T-helper 1 cell treated with Interleukin-12 subunit alpha and Interleukin-12 subunit beta and Interleukin-4 antibody, amounts not matched to agents 30 μg/mL and 1 μg/mL, for 36 hours (primary cell): ENCODE measurements around the gene DNAJB6.

Source experiments
- H3K27ac Mint-ChIP-seq: one replicate; pipeline ENCODE4 v1.8.0; 2021; ENCODE audit warnings: mild to moderate bottlenecking, mixed read lengths
- H3K27me3 Mint-ChIP-seq: one replicate; pipeline ENCODE4 v1.8.0; 2021; ENCODE audit warnings: low read depth, mixed read lengths
- H3K36me3 Mint-ChIP-seq: one replicate; pipeline ENCODE4 v1.8.0; 2021; ENCODE audit warnings: low read depth, mixed read lengths
- H3K4me1 Mint-ChIP-seq: one replicate; pipeline ENCODE4 v1.8.0; 2021; ENCODE audit warnings: low read depth, mixed read lengths
- H3K4me3 Mint-ChIP-seq: one replicate; pipeline ENCODE4 v1.8.0; 2021; ENCODE audit warnings: mild to moderate bottlenecking, moderate library complexity, mixed read lengths
- H3K9me3 Mint-ChIP-seq: one replicate; pipeline ENCODE4 v1.8.0; 2021; ENCODE audit warnings: mixed read lengths

The DNAJB6 gene

GRCh38 chr7:157391036-157391710 lies 54.4 kb downstream of the DNAJB6 start:
- no peaks in the 10 kb centered on the region for H3K9me3 Mint-ChIP-seq
- H3K4me3 Mint-ChIP-seq: no peak overlapping the region
- peak overlapping the region; percentile 86 for H3K27ac Mint-ChIP-seq
- peaks cover 22% of the 10 kb centered on the region for H3K36me3 Mint-ChIP-seq
- H3K27me3 Mint-ChIP-seq: no peaks in the 10 kb centered on the region
- H3K4me1 Mint-ChIP-seq: peaks cover 37% of the 10 kb centered on the region

- Mint-ChIP-seq H3K4me1 (peaks cover 29% of the 10 kb centered on the region), H3K4me3 (no peak overlapping the region), H3K27me3 (no peaks in the 10 kb centered on the region), H3K27ac (no peak overlapping the region), H3K9me3 (no peaks in the 10 kb centered on the region), H3K36me3 (peaks cover 15% of the 10 kb centered on the region)
Observed at GRCh38 chr7:157392256-157393037, 55.6 kb downstream of the DNAJB6 start.

- peaks cover 15% of the 10 kb centered on the region for H3K36me3 Mint-ChIP-seq
- H3K4me1 Mint-ChIP-seq: peaks cover 28% of the 10 kb centered on the region
- no peak overlapping the region for H3K4me3 Mint-ChIP-seq
- H3K9me3 Mint-ChIP-seq: no peaks in the 10 kb centered on the region
- H3K27ac Mint-ChIP-seq: peak overlapping the region; percentile 60
- no peaks in the 10 kb centered on the region for H3K27me3 Mint-ChIP-seq
Observed at GRCh38 chr7:157394246-157395191, 57.7 kb downstream of the DNAJB6 start.

GRCh38 chr7:157395206-157395605 lies 58.4 kb downstream of the DNAJB6 start:
- no peak overlapping the region for H3K4me3 Mint-ChIP-seq
- peaks cover 12% of the 10 kb centered on the region for H3K36me3 Mint-ChIP-seq
- no peak overlapping the region for H3K27ac Mint-ChIP-seq

GRCh38 chr7:157396316-157397035 lies 59.7 kb downstream of the DNAJB6 start:
- Mint-ChIP-seq H3K27ac (no peak overlapping the region), H3K36me3 (peaks cover 15% of the 10 kb centered on the region)

More at GRCh38 chr7:157395206-157395605, 58.4 kb downstream of the DNAJB6 start:
- H3K9me3 Mint-ChIP-seq: no peaks in the 10 kb centered on the region
- H3K4me1 Mint-ChIP-seq: peaks cover 21% of the 10 kb centered on the region
- H3K27me3 Mint-ChIP-seq: no peaks in the 10 kb centered on the region

GRCh38 chr7:157397036-157397720 lies 60.4 kb downstream of the DNAJB6 start:
- Mint-ChIP-seq H3K4me1 (peaks cover 10% of the 10 kb centered on the region), H3K27ac (peak overlapping the region; percentile 22), H3K27me3 (no peaks in the 10 kb centered on the region), H3K4me3 (no peak overlapping the region), H3K36me3 (peaks cover 13% of the 10 kb centered on the region), H3K9me3 (no peaks in the 10 kb centered on the region)

More at GRCh38 chr7:157396316-157397035, 59.7 kb downstream of the DNAJB6 start:
- H3K9me3 Mint-ChIP-seq: no peaks in the 10 kb centered on the region
- no peak overlapping the region for H3K4me3 Mint-ChIP-seq
- no peaks in the 10 kb centered on the region for H3K27me3 Mint-ChIP-seq
- H3K4me1 Mint-ChIP-seq: peaks cover 13% of the 10 kb centered on the region

GRCh38 chr7:157397731-157398691 lies 61.2 kb downstream of the DNAJB6 start:
- Mint-ChIP-seq H3K9me3 (no peaks in the 10 kb centered on the region), H3K27ac (peak overlapping the region; percentile 34), H3K36me3 (peaks cover 10% of the 10 kb centered on the region), H3K27me3 (no peaks in the 10 kb centered on the region), H3K4me1 (peaks cover 12% of the 10 kb centered on the region), H3K4me3 (no peak overlapping the region)

GRCh38 chr7:157399086-157399687 lies 62.4 kb downstream of the DNAJB6 start:
- H3K27ac Mint-ChIP-seq: no peak overlapping the region
- H3K36me3 Mint-ChIP-seq: peaks cover 10% of the 10 kb centered on the region
- H3K27me3 Mint-ChIP-seq: no peaks in the 10 kb centered on the region
- no peaks in the 10 kb centered on the region for H3K9me3 Mint-ChIP-seq
- no peak overlapping the region for H3K4me3 Mint-ChIP-seq
- peaks cover 13% of the 10 kb centered on the region for H3K4me1 Mint-ChIP-seq

- Mint-ChIP-seq H3K4me3 (no peak overlapping the region), H3K27me3 (no peaks in the 10 kb centered on the region), H3K36me3 (peaks cover 10% of the 10 kb centered on the region), H3K27ac (no peak overlapping the region), H3K4me1 (peaks cover 20% of the 10 kb centered on the region), H3K9me3 (no peaks in the 10 kb centered on the region)
Observed at GRCh38 chr7:157400171-157400860, 63.5 kb downstream of the DNAJB6 start.

GRCh38 chr7:157401567-157402387 lies 65.0 kb downstream of the DNAJB6 start:
- Mint-ChIP-seq H3K27me3 (no peaks in the 10 kb centered on the region), H3K9me3 (no peaks in the 10 kb centered on the region), H3K4me3 (no peak overlapping the region), H3K36me3 (peaks cover 10% of the 10 kb centered on the region), H3K27ac (no peak overlapping the region), H3K4me1 (peaks cover 21% of the 10 kb centered on the region)

GRCh38 chr7:157402388-157402703 lies 65.5 kb downstream of the DNAJB6 start:
- Mint-ChIP-seq H3K27me3 (no peaks in the 10 kb centered on the region), H3K4me3 (no peak overlapping the region), H3K36me3 (peaks cover 10% of the 10 kb centered on the region), H3K4me1 (peaks cover 21% of the 10 kb centered on the region), H3K9me3 (no peaks in the 10 kb centered on the region), H3K27ac (no peak overlapping the region)
